DMS153 treated with DMSO at 0.1 percent for 48 hours (cell line): ENCODE results near the gene NME2.
"Not testable (repeated sequence)": the region's sequence is repeated elsewhere in the genome, so short reads cannot be mapped to it uniquely, and the experiment has no call there.

Source experiments
- DNase-seq: peaks from one replicate; lab custom pipeline; 2025; ENCODE audit not compliant: unreplicated experiment; lab: John Stamatoyannopoulos, UW

The NME2 gene

DNA sequence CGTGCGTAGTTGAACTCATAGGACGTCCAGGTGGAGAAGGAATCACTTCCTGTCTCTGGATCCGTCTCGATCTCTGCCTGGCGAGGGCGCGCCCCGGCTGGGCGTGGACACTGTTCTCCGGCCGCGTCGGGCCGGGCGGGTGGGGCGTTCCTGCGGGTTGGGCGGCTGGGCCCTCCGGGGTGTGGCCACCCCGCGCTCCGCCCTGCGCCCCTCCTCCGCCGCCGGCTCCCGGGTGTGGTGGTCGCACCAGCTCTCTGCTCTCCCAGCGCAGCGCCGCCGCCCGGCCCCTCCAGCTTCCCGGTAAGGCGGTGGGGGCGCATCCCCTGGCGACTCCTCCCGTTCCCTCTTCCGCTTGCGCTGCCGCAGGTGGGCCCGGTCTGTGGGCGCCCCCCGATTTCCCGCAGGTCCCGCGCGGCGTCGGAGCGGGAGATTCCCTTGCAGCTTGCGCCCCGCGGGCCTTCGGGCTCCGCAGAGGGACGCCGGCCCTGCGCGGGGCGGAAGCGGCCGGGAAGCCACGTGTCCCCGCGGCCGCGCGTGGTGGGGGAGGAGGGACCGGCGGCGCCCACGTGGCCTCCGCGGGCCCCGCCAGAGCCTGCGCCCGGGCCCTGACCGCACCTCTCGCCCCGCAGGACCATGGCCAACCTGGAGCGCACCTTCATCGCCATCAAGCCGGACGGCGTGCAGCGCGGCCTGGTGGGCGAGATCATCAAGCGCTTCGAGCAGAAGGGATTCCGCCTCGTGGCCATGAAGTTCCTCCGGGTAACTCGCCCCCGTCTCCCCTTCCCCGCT lies at the start of gene NME2:
TSS of gene NME2 (plus strand) at position 214 of the 789 bp plus-strand sequence. CDS start at position 634, 420 bp downstream.
- peak; percentile 55 for DNase-seq

- DNase-seq, result peak; percentile 92
Measured at GRCh38 chr17:51118330-51119195, 47.6 kb upstream of the NME2 start.

DNA sequence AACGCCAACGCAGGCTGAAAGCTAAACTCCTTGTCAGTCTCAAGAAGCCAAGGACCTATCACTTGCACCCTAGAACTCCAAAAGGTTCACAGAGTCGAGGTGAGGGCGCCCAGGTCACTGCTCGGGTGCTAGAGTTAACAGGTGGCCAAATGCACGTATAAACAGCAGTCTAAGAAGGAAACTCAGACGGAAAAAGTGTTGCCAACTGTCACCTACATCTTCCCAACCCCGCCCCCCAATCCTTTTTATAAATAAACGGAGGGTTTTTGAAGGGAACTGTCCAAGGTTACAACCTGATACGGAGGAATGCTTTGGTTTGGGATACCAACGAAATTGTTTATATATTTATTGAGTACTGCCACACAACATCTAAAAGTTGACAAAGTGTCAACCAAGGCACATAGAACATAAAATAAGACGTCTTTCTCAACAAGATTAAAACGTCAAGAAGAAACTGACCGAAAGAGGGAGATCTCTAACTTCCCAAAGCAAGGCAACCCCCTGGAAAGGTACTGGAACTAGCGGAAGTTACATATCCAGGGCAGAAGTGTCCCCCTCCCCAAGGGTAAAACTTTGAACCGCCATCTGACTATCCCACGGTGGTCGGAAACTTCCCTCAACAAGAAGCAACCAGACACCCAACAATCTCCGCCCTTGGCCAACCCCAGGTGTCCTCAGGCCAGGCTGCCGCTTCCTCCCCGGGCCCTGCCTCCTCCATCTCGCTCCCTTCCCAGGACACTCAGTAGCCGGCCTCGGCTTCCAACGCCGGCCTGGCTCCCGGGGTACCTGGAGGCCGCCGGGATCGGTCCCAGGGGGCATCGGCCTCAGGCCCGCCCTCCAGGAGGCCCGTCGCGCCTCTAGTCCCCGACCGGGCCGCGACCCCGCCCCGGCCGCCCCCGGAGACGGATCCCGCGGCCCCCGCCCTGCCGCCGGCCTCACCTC lies 46.5 kb upstream of the NME2 start:
- peak; percentile 7 for DNase-seq

DNA sequence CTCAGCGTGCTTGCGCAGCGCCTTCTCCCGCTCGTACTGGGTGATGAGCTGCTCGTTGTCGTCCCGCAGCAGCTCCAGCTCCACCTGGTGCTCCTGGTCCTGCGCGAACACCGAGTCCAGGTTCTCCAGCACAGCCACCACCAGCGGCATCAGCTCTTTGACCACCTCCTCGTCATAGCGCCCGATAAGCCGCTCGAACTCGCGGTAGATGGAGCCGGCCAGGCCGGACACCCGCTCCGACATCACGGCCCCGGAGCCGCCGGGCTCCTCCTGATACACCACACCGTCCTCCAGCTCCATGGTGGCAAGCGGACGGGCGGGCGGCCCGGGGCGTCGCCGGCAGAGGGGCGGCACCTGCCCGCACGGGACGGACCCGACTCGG lies 45.9 kb upstream of the NME2 start:
- DNase-seq, result peak; percentile 16

DNA sequence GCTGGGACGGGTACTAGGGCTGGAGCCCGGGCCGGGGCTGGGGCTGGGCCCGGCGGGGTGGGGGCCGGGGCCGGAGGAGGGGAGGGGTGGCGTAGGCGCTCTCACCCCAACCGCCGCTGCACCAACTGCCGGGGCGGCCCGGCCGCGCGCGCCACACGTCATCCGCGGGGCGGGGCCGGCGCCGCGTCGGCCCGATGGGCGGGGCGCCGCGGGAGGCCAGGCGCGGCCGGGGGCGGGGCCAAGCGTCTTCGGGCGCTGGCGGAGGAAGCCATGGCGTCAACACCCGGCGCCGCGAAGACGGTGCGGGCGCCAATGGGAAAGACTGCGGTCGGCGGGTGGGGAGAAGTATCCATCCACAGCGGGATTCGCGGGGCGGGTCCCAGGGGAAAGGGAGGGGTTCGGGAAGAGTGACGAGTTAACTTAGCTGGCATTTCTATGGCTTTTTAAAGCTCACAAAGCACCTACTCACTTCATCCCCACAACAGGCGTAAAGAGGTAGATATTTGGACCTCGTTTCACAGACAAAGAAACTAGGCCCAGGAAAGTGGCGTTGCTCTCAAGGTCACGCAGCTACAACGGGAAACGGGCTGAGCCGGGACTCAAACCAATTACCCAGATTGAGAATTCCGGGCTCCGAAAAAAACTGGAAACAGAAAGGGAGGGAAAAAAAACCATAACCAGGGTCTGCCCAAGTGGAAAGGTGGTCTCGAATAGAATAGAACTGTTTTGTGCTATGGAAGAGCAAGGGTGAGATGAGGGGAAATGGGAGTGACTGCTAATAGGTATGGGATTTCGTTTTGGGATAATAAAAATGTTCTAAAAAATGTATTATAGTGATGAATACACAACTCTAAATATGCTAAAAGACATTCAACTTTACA lies 45.2 kb upstream of the NME2 start, which contains the start of gene SPAG9:
TSS of gene SPAG9 (minus strand) at position 130 of the 881 bp plus-strand sequence. CDS start 212 bp downstream, outside the sequence.
- DNase-seq, result peak; percentile 90

DNA sequence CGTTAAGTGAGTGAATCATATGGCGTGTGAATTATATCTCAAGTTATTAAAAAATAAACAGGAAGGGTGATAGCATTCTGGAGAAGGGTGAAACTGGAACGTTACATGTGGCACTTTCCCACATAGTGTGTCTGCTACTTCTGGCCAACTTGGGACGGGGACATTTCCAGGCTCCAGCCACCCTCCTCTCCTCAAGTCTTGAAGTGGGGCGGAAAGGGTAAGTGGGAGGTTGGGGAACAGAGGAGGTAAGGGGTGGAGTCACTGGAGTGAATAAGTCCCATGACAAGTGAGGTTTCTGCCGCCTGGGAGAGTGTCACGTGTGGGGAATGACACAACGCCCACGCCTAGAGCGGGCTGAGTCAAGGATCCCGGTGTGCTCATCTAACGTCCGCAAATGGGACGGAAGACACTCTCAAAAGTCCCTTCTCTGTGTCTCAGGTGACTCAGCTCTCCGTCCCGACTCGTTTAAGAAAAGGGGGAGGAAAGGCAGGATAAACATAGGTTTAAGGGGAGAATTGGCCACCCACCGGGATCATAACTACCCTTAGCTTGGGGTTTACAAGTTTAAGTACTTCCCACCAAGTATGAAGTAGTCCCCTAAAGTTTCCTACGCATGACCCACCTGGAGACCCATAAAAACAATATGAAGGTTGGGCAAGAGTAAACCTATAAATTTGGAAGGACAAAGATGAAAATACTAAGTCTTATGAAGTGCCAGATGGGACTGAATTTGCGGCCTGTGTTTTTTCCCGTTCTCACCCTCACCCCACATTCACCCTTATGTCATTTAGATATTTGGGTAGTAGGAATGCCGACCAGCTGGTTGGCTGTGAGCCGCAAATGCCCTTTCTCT lies 44.4 kb upstream of the NME2 start:
- peak; percentile 30 for DNase-seq

- not testable (repeated sequence) for DNase-seq
Measured at GRCh38 chr17:51122473-51123115, 43.6 kb upstream of the NME2 start.

DNA sequence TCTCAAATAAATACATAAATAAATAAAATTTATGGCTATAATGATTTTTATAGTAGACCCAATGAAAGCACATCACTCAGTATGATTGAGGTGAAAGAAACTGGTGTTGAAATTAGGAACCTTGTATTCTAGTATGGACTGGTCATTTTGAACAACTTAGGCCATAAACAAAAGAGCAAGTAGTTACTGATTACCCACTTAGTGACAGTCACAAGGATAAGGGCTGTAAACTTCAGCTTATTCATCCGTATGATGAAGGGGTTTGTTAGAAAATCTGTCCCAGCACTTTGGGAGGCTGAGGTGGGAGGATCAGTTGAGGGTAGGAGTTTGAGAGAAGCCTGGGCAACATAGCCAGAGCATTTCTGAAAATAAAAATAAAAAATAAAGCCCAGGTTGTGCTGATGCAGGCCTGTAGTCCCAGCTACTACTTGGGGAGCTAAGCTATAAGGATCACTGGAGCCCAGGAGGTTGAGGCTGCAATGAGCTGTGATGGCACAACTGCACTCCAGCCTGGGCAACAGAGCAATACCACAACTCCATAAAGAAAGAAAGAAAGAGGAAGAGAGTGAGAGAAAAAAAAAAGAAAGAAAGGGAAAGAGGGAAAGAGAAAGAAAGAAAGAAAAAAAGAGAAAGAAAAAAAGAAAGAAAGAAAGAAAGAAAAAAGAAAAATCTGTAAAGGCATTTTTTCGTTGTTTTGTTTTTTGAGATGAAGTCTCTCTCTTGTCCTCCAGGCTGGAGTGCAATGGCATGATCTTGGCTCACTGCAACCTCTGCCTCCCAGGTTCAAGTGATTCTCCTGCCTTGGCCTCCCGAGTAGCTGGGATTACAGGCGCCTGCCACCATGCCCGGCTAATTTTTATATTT lies 41.3 kb upstream of the NME2 start:
- no peak for DNase-seq

- DNase-seq, result no peak
Measured at GRCh38 chr17:51128076-51128475, 38.1 kb upstream of the NME2 start.

GRCh38 chr17:51132964-51133319 lies 33.3 kb upstream of the NME2 start:
- DNase-seq, result no peak

DNA sequence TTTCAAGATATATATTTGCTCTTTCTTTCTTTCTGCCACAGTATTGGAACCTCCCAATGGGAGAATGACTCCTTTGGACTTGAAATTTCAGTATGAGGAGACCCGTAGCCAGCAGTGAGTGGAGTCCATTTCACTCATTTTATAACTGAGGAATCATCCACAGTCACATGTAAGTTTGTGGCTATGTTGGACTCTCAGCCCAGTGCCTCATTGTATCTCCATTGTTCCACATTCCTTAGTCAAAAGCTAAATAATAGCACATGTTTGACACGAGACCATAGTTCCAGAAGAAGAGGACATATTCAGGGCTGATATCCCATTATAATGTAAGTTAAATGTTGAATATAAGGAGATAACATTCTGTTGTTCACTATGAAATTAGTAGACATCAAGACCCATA lies 32.8 kb upstream of the NME2 start:
- no peak for DNase-seq

DNA sequence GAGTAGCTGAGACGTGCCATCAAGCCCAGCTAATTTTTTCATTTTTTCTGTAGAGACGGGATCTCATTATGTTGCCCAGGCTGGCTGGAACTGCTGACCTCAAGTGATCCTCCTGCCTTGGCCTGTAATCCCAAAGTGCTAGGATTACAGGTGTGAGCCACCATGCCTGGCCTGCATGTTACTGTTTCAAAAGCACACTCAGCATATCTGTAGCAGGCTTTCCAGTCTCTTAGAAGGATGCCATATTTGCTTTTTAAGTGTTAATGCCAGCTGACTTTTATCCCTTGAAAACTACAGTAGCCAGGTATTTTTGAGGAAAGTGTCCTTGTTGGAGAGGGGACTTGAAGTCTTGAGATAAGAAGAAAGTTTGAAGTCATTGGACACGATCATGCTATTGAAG lies 30.3 kb upstream of the NME2 start:
- DNase-seq, result no peak

DNA sequence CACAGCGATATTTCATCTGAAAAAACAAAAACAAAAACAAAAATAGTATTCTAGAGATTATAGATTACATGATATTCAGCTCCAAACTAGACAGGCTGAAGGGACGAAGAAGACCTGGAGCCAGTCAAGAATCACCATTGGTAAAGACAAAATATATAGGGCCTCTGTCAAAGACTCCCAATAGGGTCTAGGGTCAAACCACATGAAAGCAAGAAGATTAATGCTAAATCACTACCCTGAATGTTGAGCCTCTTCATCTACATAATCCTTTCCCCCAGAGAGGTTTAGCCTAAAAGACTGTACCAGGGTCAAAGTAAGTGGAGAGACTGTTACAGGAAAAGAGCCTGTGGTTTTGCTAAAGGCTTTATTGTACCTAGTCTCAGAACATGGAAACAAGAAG lies 23.6 kb upstream of the NME2 start:
- no peak for DNase-seq

- no peak for DNase-seq
Measured at GRCh38 chr17:51144266-51145022, 21.8 kb upstream of the NME2 start.

GRCh38 chr17:51147650-51148049 lies 18.6 kb upstream of the NME2 start:
- no peak for DNase-seq

DNA sequence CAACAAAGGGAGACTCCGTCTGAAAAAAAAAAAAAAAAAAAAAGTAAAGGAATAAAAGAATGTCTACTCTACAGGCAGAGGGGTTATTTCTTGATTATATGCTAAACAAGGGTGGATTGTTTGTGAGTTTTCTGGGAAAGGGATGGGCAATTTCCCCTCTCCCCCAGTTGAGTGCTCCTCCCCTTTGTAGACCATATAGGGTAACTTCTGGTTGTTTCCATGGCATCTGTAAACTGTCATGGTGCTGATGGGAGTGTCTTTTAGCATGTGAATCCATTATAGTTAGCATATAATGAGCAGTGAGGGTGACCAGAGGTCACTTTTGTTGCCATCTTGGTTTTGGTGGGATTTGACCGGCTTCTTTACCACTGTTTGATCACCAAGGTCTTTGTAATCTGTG lies 17.0 kb upstream of the NME2 start:
- no peak for DNase-seq

GRCh38 chr17:51150932-51151331 lies 15.3 kb upstream of the NME2 start:
- no peak for DNase-seq
